ENCODE measurements around the gene CLDN24.

GRCh38 chr4:183348136-183348535 lies 25.9 kb upstream of the CLDN24 start:
- TF ChIP-seq EZH2 (IDR thresholded peaks at IDR 0.05; ENCODE audit: borderline replicate concordance, low read depth, low read length, severe bottlenecking) (no peak), CTCF (IDR thresholded peaks at IDR 0.05; ENCODE audit: extremely low read depth in 1 of 2, insufficient read depth in 1 of 2, low read depth in 1 of 2, low read length in 2 of 2) (no peak), POLR2A (IDR thresholded peaks at IDR 0.05; ENCODE audit: low read depth, low read length) (no peak), JUN (IDR thresholded peaks at IDR 0.05; ENCODE audit: borderline replicate concordance, insufficient read depth, insufficient read length, low read depth) (no peak), MAX (IDR thresholded peaks at IDR 0.05; ENCODE audit: insufficient read depth, insufficient read length) (no peak), POLR2AphosphoS5 (IDR thresholded peaks at IDR 0.05; ENCODE audit: insufficient read depth, low read depth, low read length) (no peak)
